Activated CD4-positive, alpha-beta T cell treated with anti-CD3 and anti-CD28 coated beads for 4 hours (primary cell): ENCODE measurements around the gene SLC39A1.
A peak's percentile ranks its signal among the peaks of the same experiment; 100 is the strongest.

Experiments
- DNase-seq, 2 donors: peaks; one replicate each; pipeline ENCODE4 v3.0.0-alpha.2; 2020

SLC39A1 gene

DNA sequence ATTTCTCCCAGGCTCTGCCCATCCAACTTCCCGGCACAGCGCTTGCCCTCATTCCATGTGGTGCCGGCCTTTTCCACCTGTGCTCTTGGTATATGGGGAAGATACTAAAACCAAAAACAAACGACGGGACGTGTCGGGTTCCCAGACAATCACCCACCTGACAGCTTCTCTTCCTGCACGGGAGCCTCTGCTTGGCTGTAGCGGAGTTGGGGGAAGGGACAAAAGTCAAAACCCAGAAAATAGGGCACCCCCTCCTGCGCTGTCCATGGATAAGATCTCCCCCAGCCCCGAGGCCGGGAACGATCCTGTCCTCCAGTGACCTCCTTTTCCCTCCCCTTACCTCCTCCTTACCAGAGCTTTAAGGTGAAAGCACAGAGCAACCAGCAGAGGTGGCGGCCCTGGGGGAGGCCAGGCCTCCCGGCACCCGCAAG is 13.5 kb upstream of the SLC39A1 start:
- DNase-seq: no peak

DNA sequence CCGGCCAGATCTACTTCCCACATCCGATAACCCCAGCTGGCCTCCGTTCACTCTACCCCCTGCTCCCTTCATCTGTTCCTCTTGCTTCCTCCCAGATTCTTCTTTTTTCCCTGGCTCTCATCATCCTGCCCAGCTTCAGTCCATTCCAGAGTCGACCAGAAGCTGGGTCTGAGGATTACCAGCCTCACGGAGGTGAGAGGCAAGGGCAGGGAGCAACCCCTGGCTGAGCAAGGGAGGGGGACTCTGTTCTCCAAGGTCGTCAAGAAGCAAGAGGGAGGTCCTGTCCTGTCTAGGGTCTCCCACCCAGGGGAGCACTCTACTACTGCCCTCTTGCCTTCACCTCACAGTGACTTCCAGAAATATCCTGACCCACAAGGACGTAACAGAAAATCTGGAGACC is 10.2 kb upstream of the SLC39A1 start:
- no peak for DNase-seq

DNA sequence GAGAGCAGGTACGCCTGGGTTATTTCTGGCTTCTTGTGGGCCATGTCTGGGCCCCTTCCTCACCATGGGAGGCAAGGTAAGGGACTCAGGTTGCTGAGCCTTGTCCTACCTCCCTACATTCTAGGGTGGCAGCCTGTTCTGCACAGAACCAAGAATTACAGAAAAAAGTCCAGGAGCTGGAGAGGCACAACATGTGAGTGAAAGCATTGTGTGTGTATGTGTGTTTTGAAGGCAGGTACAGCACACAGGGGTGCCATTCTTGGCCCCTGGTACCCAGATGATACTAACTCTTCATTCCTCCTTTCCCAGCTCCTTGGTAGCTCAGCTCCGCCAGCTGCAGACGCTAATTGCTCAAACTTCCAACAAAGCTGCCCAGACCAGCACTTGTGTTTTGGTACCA is 9.7 kb upstream of the SLC39A1 start:
- DNase-seq: no peak

DNA sequence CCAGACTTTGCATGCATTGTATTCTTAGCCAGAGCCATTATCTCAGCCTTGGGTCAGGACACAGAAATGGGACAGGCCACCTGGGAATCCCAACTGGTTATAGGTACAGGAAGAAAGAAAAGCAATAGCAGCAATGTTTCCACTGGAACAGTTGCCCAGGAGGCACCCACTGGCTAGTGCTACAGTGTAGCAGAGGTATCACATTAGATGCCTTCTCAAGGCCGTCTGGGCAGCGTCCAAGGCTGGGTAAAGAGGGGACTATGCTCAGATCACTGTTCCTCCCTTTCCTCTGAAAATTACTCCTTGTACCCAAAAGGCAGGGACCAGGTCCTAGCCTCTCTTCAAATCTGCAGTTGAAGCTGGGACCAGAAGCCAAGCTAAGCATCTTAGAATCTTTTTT is 7.0 kb upstream of the SLC39A1 start:
- no peak for DNase-seq

DNA sequence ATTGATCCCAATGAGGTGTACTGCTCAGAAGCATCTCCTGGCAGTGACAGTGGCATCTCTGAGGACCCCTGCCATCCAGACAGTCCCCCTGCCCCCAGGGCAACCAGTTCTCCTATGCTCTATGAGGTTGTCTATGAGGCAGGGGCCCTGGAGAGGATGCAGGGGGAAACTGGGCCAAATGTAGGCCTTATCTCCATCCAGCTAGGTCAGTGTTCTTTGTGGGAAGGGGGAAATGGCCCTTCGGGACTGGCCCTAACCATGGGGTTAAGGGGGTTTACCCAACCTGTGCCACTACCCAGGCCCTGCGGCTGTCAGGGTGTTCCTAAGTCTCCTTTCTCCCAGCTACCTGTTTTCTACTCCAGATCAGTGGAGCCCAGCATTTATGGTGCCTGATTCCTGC is 5.6 kb upstream of the SLC39A1 start:
- DNase-seq: no peak

DNA sequence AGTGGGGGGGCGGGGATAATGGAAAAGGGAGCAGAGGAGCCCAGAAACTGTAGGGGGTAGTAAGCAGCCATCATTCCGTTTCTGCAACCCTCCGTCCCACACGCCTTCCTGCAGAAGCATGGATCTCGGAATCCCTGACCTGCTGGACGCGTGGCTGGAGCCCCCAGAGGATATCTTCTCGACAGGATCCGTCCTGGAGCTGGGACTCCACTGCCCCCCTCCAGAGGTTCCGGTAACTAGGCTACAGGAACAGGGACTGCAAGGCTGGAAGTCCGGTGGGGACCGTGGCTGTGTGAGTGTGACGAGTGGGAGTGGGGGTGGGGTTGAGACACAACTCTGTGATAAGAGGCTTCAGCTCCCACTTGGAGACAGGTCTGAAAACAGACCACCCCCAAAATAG is 5.1 kb upstream of the SLC39A1 start:
- DNase-seq: no peak

DNA sequence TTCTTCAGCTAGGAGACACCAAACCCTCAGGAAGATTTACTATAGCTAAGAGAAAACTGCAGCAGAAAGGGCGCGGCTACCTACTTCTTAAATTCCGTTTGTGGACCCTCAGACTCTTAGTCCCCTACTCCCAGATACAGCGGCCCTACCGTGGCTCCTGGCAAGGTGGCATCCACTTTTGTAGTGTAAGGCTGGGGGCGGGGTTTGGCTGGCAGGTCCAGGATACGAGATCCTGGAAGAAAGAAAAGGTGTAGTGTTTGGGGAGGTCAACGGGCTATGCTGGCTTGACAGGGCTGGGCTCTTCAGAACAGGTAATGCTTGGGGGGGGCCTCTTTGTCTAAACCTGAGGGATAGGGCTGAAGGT is 4.6 kb upstream of the SLC39A1 start:
- DNase-seq: no peak

DNA sequence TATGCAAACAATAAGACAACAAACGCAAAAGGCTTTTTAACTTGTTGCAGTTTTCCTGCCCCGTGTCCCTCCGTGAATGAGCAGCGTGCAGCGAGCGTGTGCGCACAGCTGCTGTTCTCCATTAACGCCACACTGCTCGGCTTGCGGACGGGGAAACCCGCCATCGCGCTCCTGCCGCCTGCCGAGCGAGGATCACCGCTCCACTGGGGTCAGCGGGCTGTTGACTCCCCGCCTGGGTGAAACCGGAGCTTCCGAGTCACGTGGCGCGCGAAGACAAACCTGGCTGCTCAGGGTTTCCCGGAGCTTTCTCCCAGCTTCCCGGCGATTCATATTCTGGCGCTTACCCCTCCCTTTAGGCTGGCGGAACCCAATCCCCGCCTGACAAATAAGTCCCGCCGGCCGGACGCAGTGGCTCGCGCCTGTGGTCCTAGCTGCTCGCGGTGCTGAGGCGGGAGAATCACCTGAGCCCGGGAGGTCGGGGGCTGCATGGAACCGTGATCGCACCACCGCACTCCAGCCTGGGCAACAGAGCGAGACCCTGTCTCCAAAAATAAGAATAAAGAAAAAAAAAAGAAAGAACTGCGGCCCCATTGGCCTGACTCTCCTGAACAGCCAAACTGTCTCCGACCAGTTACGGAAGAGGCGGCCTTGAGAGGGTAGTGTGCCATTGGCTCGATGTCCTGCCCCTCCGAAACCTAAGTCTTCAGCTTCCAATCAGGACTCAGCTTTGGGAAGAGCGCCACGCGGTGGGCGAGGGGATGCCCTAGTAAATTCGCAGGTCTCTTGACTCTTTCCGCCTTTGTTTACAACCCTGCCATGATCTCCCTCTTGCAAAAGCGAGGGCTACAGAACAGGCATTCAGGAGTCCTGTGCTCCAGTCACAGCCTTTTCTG is 4.0 kb upstream of the SLC39A1 start, which contains the start of gene CREB3L4:
CREB3L4 (plus strand) TSS at position 796 of the 893 bp plus-strand sequence. CDS start 624 bp downstream, outside the sequence.
- peak; percentile 76 to 78 for DNase-seq

DNA sequence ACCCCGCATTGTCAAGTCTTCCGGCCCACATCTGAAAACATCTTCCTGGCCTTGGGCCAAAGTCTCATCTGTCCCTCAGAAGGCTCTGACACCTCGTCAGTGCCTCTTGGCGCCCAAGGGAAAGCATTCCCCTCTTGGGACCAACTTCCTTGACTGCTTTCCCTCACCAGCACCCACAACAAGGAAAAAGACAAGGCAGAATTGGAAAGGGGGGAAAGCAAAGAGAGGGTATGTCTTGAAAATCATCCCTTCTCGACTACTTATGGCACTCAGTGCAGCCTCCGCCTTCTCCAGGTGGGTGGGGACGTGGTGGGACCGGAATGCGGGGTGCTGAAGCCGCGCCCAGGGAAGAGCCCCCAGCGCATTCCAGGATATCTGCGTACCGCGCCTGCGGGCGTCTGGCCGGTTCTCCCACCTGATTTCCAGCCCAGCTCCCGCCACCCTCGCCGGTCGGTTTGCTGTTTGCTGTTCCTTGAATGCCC is 554 bp upstream of the SLC39A1 start:
- DNase-seq: no peak

DNA sequence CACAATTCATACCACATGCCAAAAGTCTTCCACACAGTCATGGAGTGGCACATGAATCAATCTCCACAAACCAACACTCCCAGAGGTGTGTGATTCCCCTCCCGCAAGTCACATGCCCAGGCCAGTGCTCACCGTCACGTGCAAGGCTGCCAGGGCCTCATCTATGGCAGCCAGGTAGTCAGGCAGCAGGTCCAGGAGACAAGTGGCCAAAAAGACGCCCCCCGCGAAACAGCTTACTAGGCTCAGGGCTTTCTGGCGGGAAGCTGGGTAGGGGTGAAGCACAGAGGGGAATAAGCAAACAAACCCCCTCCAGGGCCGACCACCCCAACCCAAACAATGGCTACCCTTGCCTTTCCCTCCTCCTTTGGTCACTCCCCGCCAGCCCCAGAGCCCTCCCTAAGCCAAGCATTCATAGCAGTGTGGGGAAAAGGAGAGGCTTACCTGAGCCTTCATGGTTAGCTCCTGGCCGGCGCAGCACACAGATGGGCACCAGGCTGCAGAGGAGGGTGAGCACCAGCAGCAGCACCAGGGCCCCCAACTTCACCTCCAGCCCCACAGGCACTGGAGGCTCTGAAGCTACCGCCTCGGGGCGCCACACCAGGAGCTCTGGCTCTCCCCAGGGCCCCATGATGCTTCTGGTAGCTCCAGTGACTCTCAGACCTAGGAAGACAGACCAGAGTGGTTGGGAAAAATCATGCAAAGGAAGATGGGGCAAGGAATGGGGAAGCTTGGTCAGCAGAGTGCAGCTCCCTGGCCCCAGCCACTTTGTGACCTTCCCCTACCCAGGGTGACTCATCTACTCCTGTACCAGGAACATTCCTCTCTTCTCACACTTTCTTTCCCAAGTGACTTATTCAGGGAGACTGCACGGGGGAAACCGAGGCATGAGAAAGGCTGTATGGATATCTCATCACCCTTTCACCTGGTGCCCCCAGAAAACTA is 978 bp downstream of the SLC39A1 start:
- DNase-seq: no peak

DNA sequence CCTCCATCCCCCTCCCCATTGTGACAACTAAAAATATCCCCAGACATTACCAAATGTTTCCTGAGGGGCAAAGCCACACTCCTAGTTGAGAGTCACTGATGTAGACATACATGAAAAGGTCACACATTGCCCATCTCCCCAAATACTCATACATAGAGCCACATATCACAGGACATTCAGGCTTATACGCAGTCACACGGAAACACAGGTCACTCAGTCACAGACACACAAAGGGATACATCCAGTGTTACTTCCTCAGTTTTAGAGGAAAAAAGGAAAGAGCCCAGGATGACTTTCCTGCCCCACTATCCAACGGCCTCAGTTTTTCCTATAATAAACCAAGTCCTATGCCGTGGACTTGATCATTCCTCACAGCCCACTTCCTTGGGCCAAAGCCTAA is 1.9 kb downstream of the SLC39A1 start:
- no peak for DNase-seq

DNA sequence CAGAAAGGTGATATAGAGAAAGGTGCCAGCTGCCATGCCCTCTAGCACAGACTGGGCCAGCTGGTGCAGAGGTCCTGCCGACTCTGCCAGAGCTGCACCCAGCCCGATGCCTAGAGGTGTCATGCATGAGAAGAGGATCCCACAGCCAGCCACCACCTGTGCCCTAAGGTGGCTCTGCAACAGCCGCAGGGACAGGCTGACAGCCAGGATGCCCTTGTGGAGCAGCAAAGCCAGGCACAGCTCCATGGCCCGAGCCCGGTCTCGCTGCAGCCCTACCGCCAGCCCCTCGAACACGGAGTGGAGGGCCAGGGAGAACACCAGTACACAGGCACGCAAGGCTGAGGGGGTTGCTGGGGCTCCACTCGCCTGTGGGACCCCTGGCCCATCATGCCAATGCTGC is 3.1 kb downstream of the SLC39A1 start:
- DNase-seq: no peak

DNA sequence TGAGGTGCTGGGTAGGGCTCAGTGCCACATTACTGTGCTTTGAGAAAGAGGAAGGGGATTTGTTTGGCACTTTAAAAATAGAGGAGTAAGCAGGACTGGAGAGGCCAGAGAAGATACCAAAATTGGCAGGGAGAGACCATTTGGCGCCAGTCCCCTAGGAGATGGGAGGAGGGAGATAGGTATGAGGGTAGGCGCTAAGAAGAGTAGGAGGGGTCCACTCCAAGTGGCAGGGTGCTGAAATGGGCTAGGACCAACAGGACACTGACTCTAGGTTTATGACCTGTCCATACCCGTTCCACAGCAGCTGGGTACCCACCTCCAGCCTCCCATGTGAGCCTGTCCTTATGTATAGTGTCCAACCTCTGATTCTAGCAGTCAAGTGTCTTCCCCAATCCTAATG is 3.9 kb downstream of the SLC39A1 start:
- no peak for DNase-seq

DNA sequence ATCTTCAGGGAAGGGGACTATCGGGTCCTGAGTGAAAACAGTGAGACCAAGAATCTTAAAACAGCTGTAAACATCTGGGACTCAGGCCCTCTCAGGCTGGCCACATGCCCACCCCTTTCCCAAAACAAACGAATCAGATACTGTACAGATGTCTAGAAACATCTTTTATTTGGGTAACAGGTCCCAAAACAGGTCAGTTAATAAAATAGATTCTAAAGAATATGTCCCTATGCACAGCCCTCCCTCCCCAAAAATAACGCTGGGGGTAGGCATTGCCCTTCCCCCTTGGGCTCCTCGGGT is 4.4 kb downstream of the SLC39A1 start:
- DNase-seq: no peak

DNA sequence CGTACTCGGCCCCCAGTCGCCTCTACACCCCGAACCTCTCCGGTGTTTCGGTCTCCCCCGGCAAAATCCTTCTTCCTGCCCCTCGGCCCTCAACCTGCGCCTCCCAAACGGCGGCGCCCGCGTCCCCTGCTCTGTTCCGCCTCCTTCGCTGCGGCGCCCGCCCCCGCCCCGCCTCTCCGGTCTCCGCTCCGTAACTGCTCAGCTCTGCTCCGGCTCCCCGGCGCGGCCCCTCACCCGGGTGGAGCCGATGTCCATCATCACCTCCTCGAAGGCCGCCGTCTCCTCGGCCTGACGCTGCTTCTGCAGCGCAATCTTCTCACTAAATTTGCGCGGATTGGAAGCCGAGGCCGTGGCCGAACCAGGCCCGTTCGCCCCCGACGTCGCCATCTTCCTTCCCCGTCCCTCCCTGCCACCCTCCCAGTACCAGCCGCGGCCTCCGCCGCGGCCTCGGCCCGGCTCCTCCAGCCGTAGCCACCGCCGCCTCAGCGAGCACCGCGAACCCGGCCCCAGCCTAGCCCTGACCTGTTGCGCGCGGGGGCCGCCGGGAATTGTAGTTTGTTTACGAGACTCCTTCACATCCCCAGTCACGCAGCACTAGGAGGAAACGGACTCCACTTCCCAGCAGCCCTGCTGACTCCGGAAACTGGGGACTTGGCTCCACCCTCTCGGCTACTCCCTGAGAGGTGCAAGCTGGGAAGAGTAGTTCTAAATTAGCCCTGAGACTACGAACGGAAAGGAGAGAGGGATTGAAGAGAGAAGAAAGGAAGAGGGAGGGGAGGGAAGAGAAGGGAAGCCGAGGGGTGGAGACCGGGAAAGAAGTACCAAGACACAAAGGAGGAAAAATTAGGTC is 5.0 kb downstream of the SLC39A1 start, which contains the start of gene CRTC2:
CRTC2 (minus strand) TSS at position 502 of the 850 bp plus-strand sequence; CDS start at position 387, 115 bp downstream.
- DNase-seq: peak; percentile 96 to 98

DNA sequence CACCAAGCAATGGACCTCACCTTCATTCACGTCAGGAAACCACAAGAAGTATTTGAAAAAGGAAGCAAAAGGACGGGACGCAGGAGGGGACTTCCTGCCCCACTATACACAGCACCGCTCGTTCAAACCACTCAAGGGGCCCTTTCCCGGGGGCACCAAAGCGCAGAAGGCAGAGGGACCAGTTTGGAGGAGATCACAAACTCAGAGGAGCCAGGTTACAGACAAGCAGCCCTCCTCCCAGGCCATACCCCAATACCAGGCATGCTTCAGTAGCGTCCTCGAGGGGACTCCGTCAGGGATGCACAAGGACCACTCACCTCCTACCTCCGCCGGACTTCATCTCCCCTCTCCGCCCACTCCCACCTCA is 5.6 kb downstream of the SLC39A1 start:
- peak in 1 of 2 donors; percentile 34 for DNase-seq

DNA sequence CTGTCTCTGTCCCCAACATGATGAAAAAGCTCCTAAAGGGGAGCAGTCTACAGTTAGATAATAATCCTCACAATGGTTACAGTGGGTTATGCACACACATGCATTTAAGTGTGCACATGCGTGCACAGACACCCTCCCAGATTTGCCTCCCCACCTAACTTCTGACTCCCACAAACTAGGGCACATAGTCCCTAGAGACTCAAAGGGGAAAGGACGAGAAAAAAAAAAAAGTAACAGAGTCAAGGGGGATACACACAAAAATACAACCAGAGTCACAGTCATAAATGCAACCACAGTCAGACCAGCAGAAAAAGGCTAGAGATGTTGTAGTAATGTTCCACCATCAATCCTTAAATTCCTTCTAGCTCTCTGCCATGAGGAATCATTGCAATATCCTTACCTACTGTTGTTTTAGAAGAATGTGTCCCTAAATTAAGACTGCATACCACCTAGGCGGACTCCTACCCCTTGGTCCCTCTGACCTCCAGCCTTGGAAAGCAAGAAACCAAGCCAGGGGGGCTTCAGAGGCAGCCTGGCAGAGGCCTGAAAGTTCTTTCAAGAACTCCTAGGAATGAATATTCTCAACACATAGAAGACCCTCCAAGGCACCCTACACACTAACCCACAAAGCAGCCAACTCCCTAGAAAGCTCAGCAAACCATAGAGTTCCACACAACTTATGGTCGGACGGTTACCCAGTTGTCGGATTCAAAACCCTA is 6.2 kb downstream of the SLC39A1 start:
- DNase-seq: no peak

DNA sequence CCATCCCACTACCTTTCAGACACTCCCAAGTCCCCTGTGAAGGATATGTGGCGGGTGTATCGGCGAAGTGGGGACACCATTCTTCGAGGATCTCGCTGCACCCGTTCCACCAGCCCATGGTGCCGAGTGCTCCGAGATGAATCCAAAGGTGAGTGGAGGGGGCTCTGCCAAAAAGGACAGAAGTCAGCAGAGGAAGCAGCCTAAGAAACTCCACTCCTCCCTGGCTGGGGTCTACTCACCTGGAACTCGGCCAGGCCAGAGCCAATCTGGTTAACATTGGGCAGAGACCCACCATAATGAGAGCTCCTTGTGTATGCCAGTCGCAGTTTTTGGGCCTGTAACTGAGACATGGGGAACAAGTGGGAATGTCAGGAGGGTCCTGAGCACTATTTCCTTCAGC is 8.5 kb downstream of the SLC39A1 start:
- DNase-seq: no peak

DNA sequence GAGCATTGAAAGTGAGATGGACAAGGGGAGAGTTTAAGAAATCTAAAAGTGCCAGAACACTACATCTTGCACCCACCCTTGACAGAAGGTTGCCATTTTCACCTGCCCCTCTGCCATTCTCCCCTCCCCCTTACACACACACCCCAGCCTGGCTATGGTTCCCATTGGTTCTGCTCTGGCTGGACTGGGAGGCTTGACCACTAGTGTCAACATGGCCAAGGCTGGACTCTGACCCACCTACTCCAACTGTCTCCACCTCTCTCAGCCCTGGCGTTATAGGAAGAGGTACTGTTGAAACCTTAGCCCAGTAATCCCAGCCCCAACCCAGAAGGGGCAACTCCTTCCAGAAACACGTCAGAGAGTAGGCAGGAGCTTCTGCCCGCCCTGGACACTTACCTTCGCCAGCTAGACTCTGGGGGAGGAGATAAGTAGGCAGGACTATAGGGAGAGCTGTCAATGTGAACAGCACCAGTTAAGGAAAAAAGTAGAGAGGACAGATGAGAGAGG is 9.4 kb downstream of the SLC39A1 start:
- DNase-seq: no peak

DNA sequence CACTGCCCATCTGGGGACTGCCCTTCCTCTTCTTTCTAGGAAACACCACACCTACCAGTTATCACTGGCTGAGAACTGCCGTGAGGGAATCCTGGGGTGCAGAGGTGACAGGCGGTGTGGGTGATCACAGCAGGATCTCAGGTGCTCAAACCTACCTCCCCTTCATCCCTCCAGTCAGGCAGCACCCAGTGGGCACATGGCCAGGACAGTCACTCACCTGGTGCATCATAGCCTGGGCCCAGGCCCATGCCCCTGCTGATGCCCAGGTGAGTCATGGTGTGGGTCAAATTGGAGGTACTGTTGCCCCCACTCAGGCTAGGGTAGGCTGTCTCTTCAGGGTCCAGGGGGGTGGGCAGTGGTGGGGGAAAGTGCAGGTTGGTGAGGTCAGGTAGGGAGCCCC is 11.5 kb downstream of the SLC39A1 start:
- DNase-seq: no peak

DNA sequence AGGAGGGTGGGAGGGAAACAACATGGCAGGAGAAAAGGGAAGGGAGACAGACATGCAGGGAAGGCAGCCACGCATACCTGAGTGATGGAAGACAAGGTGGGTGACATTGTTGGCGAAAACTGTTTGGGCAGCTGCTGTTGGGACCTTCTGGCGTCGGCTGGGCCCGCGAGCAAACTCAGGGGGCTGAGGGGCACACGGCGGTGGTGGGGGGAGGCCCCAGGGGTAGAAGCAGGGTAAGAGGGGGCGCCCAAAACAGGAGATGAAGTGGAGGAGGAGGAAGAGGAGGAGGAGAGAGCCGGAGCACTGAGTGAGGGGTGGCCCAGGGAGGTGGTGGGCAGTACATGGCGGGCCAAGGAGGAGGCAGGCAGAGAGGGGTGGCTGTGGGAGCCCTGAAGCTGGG is 12.2 kb downstream of the SLC39A1 start:
- no peak for DNase-seq
